Left lung (tissue), 10 donors: ENCODE data around the gene CCDC77. TPM values are rescaled to one million over a fixed set of nuclear protein-coding genes. Genes with fewer than 3 reads are reported as not detected.
A peak's percentile ranks its signal among the peaks of the same experiment; 100 is the strongest.

Source experiments
- ATAC-seq: fragments of 200-7000 bp; cut with Tn5 transposase; one replicate; pipeline ENCODE4 v1.9.1; 2020; ENCODE audit warnings: moderate library complexity
- DNase-seq, 4 donors: peaks; one replicate each; pipeline ENCODE4 v3.0.0-alpha.2; 2013 to 2020
- H3K27ac ChIP-seq, 2 donors: fragments of 200-600 bp; sonication (generic) in 1 of 2; one replicate each; pipeline versions ENCODE4 v1.5.0 to v1.8.0; 2020 to 2021
- H3K27me3 ChIP-seq, 2 donors: fragments of 200-600 bp; sonication (generic) in 1 of 2; one replicate each; pipeline versions ENCODE4 v1.5.0 to v1.8.0; 2020 to 2021
- H3K36me3 ChIP-seq, 2 donors: fragments of 200-600 bp; sonication (generic) in 1 of 2; one replicate each; pipeline versions ENCODE4 v1.5.0 to v1.8.0; 2020 to 2021
- H3K4me1 ChIP-seq, 2 donors: fragments of 200-600 bp; one replicate each; pipeline ENCODE4 v1.8.0; 2021
- H3K4me3 ChIP-seq, 2 donors: fragments of 200-600 bp; sonication (generic) in 1 of 2; one replicate each; pipeline versions ENCODE4 v1.5.0 to v1.8.0; 2020 to 2021; ENCODE audit warnings: mild to moderate bottlenecking in 1 of 2
- H3K9me3 ChIP-seq, 2 donors: fragments of 200-600 bp; sonication (generic) in 1 of 2; one replicate each; pipeline versions ENCODE4 v1.5.0 to v1.8.0; 2020 to 2021
- CTCF ChIP-seq, 2 donors: fragments of 200-600 bp; sonication (generic) in 1 of 2; IDR thresholded peaks; one replicate each; pipeline versions ENCODE4 v1.5.0 to v1.8.0; 2021; ENCODE audit warnings: antibody characterized with exemption in 2 of 2
- intact Hi-C, 2 donors: fragments of 100-400 bp; cut with DNase I; formaldehyde crosslinking; loops; one replicate each; pipeline versions ENCODE4 v1.11.2 to v1.14.2; 2022
- polyA plus RNA-seq, 6 donors: library from polyadenylated mRNA; unstranded; fragments of 120-200 nt; gene quantifications; one replicate each; pipeline ENCODE4 v1.2.1, GENCODE V29; 2013; ENCODE audit not compliant: insufficient read length in 6 of 6
- total RNA-seq, 2 donors: library from RNA; stranded (reverse); fragmentation: NEBNext Ultra II Directional; extraction: Animal tissue kit (Norgen Biotek cat#: 25700); gene quantifications; one replicate each; pipeline ENCODE4 v1.2.1, GENCODE V29; 2021
- donor health status: DM: no; HTN: yes; CAD: no.
- donor health status: DM: no; HTN: no; CAD: no.

CCDC77 gene
- total and polyA plus RNA-seq, 8 donors, result 7.4 to 43.7 (median 28.0) TPM

- H3K27ac ChIP-seq, result no peak overlapping the region
- peaks cover 0 to 26% of the 10 kb centered on the region in 2 donors for H3K27me3 ChIP-seq
- intact Hi-C loops, result no loop called here
- no peak for ATAC-seq
- no peak overlapping the region for H3K4me3 ChIP-seq
- H3K4me1 ChIP-seq, result no peaks in the 10 kb centered on the region
- no peaks in the 10 kb centered on the region for H3K36me3 ChIP-seq
- DNase-seq, result no peak
- H3K9me3 ChIP-seq, result no peaks in the 10 kb centered on the region
- TF ChIP-seq CTCF (IDR thresholded peaks at IDR 0.05), result no peak
Measured at GRCh38 chr12:470133-470532, 68.7 kb downstream of the CCDC77 start.

- H3K27ac ChIP-seq, result no peak overlapping the region
- H3K9me3 ChIP-seq, result no peaks in the 10 kb centered on the region
- no peaks in the 10 kb centered on the region for H3K4me1 ChIP-seq
- TF ChIP-seq CTCF (IDR thresholded peaks at IDR 0.05), result no peak
- peaks cover 0 to 39% of the 10 kb centered on the region in 2 donors for H3K27me3 ChIP-seq
- no peak overlapping the region for H3K4me3 ChIP-seq
- DNase-seq, result no peak
- ATAC-seq, result no peak
- intact Hi-C loops, result no loop called here
- no peaks in the 10 kb centered on the region for H3K36me3 ChIP-seq
Measured at GRCh38 chr12:473198-473597, 71.8 kb downstream of the CCDC77 start.

- Histone ChIP-seq H3K9me3 (no peaks in the 10 kb centered on the region), H3K4me1 (no peaks in the 10 kb centered on the region), H3K36me3 (no peaks in the 10 kb centered on the region), H3K4me3 (no peak overlapping the region), H3K27ac (no peak overlapping the region), H3K27me3 (peaks cover 0 to 39% of the 10 kb centered on the region in 2 donors)
- intact Hi-C loops, result no loop called here
- ATAC-seq, result peak; percentile 42
- no peak for TF ChIP-seq CTCF (IDR thresholded peaks at IDR 0.05)
- DNase-seq, result no peak
Measured at GRCh38 chr12:473863-474577, 72.6 kb downstream of the CCDC77 start.

GRCh38 chr12:475286-475685, 73.8 kb downstream of the CCDC77 start:
- TF ChIP-seq CTCF (IDR thresholded peaks at IDR 0.05), result no peak
- DNase-seq (no peak), ATAC-seq (no peak)
- H3K9me3 ChIP-seq, result no peaks in the 10 kb centered on the region
- peaks cover 0 to 39% of the 10 kb centered on the region in 2 donors for H3K27me3 ChIP-seq
- H3K36me3 ChIP-seq, result no peaks in the 10 kb centered on the region
- intact Hi-C loops, result no loop called here
- H3K4me1 ChIP-seq, result no peaks in the 10 kb centered on the region
- no peak overlapping the region for H3K27ac ChIP-seq
- H3K4me3 ChIP-seq, result no peak overlapping the region

- Histone ChIP-seq H3K4me1 (no peaks in the 10 kb centered on the region), H3K36me3 (no peaks in the 10 kb centered on the region), H3K9me3 (no peaks in the 10 kb centered on the region), H3K4me3 (no peak overlapping the region), H3K27ac (no peak overlapping the region), H3K27me3 (peaks cover 0 to 34% of the 10 kb centered on the region in 2 donors)
- no peak for ATAC-seq
- intact Hi-C loops, result no loop called here
- DNase-seq, result no peak
- no peak for TF ChIP-seq CTCF (IDR thresholded peaks at IDR 0.05)
Measured at GRCh38 chr12:479161-479560, 77.7 kb downstream of the CCDC77 start.
